ENCODE measurements around the gene LPAR3. TPM values are rescaled to one million over a fixed set of nuclear protein-coding genes. Genes with fewer than 3 reads are reported as not detected.
A peak's percentile ranks its signal among the peaks of the same experiment; 100 is the strongest.
"Not testable (repeated sequence)": the region's sequence is repeated elsewhere in the genome, so short reads cannot be mapped to it uniquely, and the experiment has no call there.

LPAR3 gene
- total and polyA plus RNA-seq, 3 experiments from 2014 or later: 0.85 to 1.5 (median 1.1) TPM

GRCh38 chr1:84916897-84917296, 23.9 kb upstream of the LPAR3 start:
- H3K27me3 Mint-ChIP-seq: peaks cover 3 to 12% of the 10 kb centered on the region in 2 donors
- POLR2A ChIA-PET: no interaction called here
- H3K36me3 ChIP-seq (ENCODE audit: insufficient read depth, low read length): no peaks in the 10 kb centered on the region

GRCh38 chr1:84913555-84913892, 20.5 kb upstream of the LPAR3 start:
- Histone ChIP-seq H3K4me3 (ENCODE audit: low read length) (no peak overlapping the region), H3K27ac (ENCODE audit: low read depth, low read length) (no peak overlapping the region), H3K9me3 (ENCODE audit: low read length) (no peaks in the 10 kb centered on the region), H3K36me3 (ENCODE audit: insufficient read depth, low read length) (no peaks in the 10 kb centered on the region), H3K4me1 (ENCODE audit: insufficient read depth, low read length) (no peaks in the 10 kb centered on the region), H3K27me3 (ENCODE audit: insufficient read depth, low read length, poor library complexity, severe bottlenecking) (no peaks in the 10 kb centered on the region)
- Mint-ChIP-seq H3K4me1 (no peaks in the 10 kb centered on the region), H3K9me3 (no peaks in the 10 kb centered on the region), H3K4me3 (no peak overlapping the region), H3K27ac (no peak overlapping the region), H3K36me3 (no peaks in the 10 kb centered on the region), H3K27me3 (peaks cover 3 to 15% of the 10 kb centered on the region in 2 donors)
- ChIA-PET CTCF (interaction anchor here (0.9 to 1.5 kb wide), 2 partner anchors 10 to 22 kb away, joined by 3 to 4 read pairs; no protein-coding TSS in a partner anchor), POLR2A (no interaction called here)
- DNase-seq: no peak

More at GRCh38 chr1:84916897-84917296, 23.9 kb upstream of the LPAR3 start:
- no peak overlapping the region for H3K4me3 ChIP-seq (ENCODE audit: low read length)
- Mint-ChIP-seq H3K9me3 (no peaks in the 10 kb centered on the region), H3K4me1 (no peaks in the 10 kb centered on the region), H3K27ac (peak overlapping the region in 1 of 8 donors; percentile 51), H3K4me3 (no peak overlapping the region), H3K36me3 (peaks cover 0 to 2% (median 0%) of the 10 kb centered on the region in 3 donors)
- DNase-seq: no peak
- H3K27me3 ChIP-seq (ENCODE audit: insufficient read depth, low read length, poor library complexity, severe bottlenecking): no peaks in the 10 kb centered on the region
- no peaks in the 10 kb centered on the region for H3K4me1 ChIP-seq (ENCODE audit: insufficient read depth, low read length)
- H3K9me3 ChIP-seq (ENCODE audit: low read length): no peaks in the 10 kb centered on the region
- H3K27ac ChIP-seq (ENCODE audit: low read depth, low read length): no peak overlapping the region
- CTCF ChIA-PET: no interaction called here

- ChIA-PET POLR2A (no interaction called here), CTCF (interaction anchor here (0.9 kb wide), 1 partner anchor 10 kb away, joined by 4 read pairs; no protein-coding TSS in a partner anchor)
- Mint-ChIP-seq H3K27me3 (peaks cover 2 to 11% of the 10 kb centered on the region in 2 donors), H3K9me3 (no peaks in the 10 kb centered on the region), H3K36me3 (no peaks in the 10 kb centered on the region), H3K4me3 (no peak overlapping the region), H3K27ac (no peak overlapping the region), H3K4me1 (no peaks in the 10 kb centered on the region)
- no peak for DNase-seq
- Histone ChIP-seq H3K9me3 (ENCODE audit: low read length) (no peaks in the 10 kb centered on the region), H3K36me3 (ENCODE audit: insufficient read depth, low read length) (no peaks in the 10 kb centered on the region), H3K27ac (ENCODE audit: low read depth, low read length) (no peak overlapping the region), H3K4me3 (ENCODE audit: low read length) (no peak overlapping the region), H3K4me1 (ENCODE audit: insufficient read depth, low read length) (no peaks in the 10 kb centered on the region), H3K27me3 (ENCODE audit: insufficient read depth, low read length, poor library complexity, severe bottlenecking) (no peaks in the 10 kb centered on the region)
Observed at GRCh38 chr1:84912726-84913554, 19.9 kb upstream of the LPAR3 start.

DNA sequence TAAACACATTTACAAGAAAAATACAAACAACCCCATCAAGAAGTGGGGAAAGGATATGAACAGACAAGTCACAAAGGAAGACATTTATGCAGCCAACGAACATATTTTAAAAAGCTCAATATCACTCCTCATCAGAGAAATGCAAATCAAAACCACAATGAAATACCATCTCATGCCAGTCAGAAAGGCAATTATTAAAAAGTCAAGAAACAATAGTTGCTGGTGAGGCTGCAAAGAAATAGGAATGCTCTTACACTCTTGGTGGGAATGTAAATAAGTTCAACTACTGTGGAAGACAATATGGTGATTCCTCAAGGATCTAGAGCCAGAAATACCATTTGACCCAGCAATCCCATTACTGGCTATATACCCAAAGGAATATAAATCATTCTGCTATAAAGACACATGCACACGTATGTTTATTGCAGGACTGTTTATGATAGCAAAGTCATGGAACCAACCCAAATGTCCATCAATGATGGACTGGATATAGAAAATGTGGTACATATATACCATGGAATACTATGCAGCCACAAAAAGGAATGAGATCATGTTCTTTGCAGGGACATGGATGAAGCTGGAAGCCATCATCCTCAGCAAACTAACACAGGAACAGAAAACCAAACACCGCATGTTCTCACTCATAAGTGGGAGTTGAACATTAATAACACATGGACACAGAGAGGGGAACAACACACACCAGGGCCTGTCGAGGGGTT, 15.9 kb upstream of the LPAR3 start:
- POLR2A ChIA-PET; H3K4me3 Mint-ChIP-seq; H3K9me3 ChIP-seq (ENCODE audit: low read length); H3K4me1 ChIP-seq (ENCODE audit: insufficient read depth, low read length); CTCF ChIA-PET; H3K36me3 Mint-ChIP-seq; H3K4me1 Mint-ChIP-seq; H3K27ac ChIP-seq (ENCODE audit: low read depth, low read length); DNase-seq; H3K27me3 ChIP-seq (ENCODE audit: insufficient read depth, low read length, poor library complexity, severe bottlenecking); H3K4me3 ChIP-seq (ENCODE audit: low read length); H3K9me3 Mint-ChIP-seq; H3K27ac Mint-ChIP-seq; H3K36me3 ChIP-seq (ENCODE audit: insufficient read depth, low read length): not testable (repeated sequence)
- H3K27me3 Mint-ChIP-seq: peaks cover 0 to 13% of the 10 kb centered on the region in 2 donors

DNA sequence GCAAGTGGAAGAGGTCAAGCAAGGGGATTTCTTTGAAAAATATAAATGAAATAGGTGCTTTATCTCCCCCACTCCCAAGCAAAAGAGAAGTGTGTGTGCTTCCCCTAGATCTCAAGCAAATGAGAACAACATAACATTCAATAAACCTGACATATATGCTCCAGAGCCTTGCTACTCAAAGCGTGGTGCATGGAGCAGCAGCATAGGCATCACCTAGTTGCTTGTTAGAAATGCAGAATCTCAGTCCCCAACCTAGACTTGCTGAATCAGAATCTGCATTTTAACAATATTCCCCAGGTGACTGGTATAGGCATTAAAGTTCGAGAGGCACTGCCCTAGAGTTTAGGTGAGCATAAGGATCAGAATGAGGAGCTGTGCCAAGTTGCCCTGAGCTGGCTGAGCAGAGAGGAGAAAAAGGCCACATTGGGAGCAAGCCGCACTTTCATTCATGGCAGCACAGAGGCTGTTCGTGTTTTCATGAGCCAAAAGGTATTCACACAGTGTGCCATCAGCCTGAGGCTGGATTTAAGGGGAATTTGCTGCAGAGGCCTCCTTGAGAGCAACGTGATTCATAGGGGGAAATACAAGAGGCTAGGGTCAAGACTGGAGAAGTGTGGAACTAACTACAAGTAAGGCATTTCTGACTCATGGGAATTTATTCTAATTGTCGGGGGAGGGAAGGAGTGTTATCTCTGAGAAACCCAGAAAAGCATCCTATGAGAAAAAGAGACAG, 14.3 kb upstream of the LPAR3 start:
- no peak overlapping the region for H3K4me3 ChIP-seq (ENCODE audit: low read length)
- DNase-seq: no peak
- H3K4me1 ChIP-seq (ENCODE audit: insufficient read depth, low read length): no peaks in the 10 kb centered on the region
- no peaks in the 10 kb centered on the region for H3K9me3 ChIP-seq (ENCODE audit: low read length)
- Mint-ChIP-seq H3K9me3 (peaks cover 0 to 2% (median under 1%) of the 10 kb centered on the region in 5 donors), H3K27me3 (peaks cover 0 to 18% of the 10 kb centered on the region in 2 donors), H3K27ac (no peak overlapping the region), H3K4me3 (no peak overlapping the region), H3K36me3 (peaks cover 0 to 8% (median 2%) of the 10 kb centered on the region in 3 donors), H3K4me1 (no peaks in the 10 kb centered on the region)
- ChIA-PET CTCF (no interaction called here), POLR2A (no interaction called here)
- H3K27ac ChIP-seq (ENCODE audit: low read depth, low read length): no peak overlapping the region
- H3K36me3 ChIP-seq (ENCODE audit: insufficient read depth, low read length): no peaks in the 10 kb centered on the region
- H3K27me3 ChIP-seq (ENCODE audit: insufficient read depth, low read length, poor library complexity, severe bottlenecking): no peaks in the 10 kb centered on the region

DNA sequence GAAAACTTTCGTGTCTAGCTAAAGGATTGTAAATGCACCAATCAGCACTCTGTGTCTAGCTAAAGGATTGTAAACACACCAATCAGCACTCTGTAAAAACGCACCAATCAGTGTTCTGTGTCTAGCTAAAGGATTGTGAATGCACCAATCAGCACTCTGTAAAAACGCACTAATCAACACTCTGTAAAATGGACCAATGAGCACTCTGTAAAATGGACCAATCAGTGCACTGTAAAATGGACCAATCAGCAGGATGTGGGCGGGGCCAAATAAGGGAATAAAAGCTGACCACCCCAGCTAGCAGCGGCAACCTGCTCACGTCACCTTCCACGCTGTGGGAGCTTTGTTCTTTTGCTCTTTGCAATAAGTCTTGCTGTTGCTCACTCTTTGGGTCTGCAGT, 9.7 kb upstream of the LPAR3 start:
- DNase-seq; H3K27me3 ChIP-seq (ENCODE audit: insufficient read depth, low read length, poor library complexity, severe bottlenecking); H3K27ac ChIP-seq (ENCODE audit: low read depth, low read length); H3K4me1 Mint-ChIP-seq; POLR2A ChIA-PET; H3K4me3 ChIP-seq (ENCODE audit: low read length); H3K4me1 ChIP-seq (ENCODE audit: insufficient read depth, low read length); H3K9me3 ChIP-seq (ENCODE audit: low read length); H3K9me3 Mint-ChIP-seq; H3K36me3 ChIP-seq (ENCODE audit: insufficient read depth, low read length); H3K4me3 Mint-ChIP-seq: not testable (repeated sequence)
- Mint-ChIP-seq H3K27me3 (peaks cover 4 to 23% of the 10 kb centered on the region in 2 donors), H3K36me3 (peaks cover 0 to 14% (median 2%) of the 10 kb centered on the region in 3 donors), H3K27ac (peak overlapping the region in 1 of 8 donors; percentile 23)
- CTCF ChIA-PET: interaction anchor here (1.1 kb wide), 1 partner anchor 11 kb away, joined by 4 read pairs; no protein-coding TSS in a partner anchor

DNA sequence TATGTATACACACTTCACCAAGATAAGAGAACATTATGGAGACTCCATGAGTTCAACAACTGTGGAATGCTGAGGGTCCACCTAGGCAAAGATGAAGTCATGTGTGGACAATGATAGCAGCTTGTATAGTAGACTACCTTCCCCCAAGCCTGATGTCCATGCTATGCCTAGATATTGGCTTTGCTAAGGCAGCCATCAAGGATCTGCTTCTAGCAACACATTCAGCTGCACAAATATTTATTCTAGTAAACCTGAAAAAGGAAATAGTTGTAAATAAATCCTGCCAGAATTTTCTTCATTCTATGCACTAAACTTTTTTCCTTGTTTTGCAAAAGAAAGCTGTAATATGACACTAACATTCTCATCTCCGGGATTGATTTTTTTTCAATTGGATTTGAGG, 7.0 kb upstream of the LPAR3 start:
- H3K27me3 ChIP-seq (ENCODE audit: insufficient read depth, low read length, poor library complexity, severe bottlenecking): no peaks in the 10 kb centered on the region
- H3K27ac ChIP-seq (ENCODE audit: low read depth, low read length): no peak overlapping the region
- Mint-ChIP-seq H3K4me3 (no peak overlapping the region), H3K4me1 (no peaks in the 10 kb centered on the region), H3K27ac (no peak overlapping the region), H3K36me3 (peaks cover 0 to 11% (median 2%) of the 10 kb centered on the region in 3 donors), H3K27me3 (peaks cover 12 to 38% of the 10 kb centered on the region in 2 donors), H3K9me3 (peaks cover 0 to 5% (median 3%) of the 10 kb centered on the region in 5 donors)
- H3K4me3 ChIP-seq (ENCODE audit: low read length): no peak overlapping the region
- H3K4me1 ChIP-seq (ENCODE audit: insufficient read depth, low read length): no peaks in the 10 kb centered on the region
- no peak for DNase-seq
- no peaks in the 10 kb centered on the region for H3K9me3 ChIP-seq (ENCODE audit: low read length)
- POLR2A ChIA-PET: no interaction called here
- CTCF ChIA-PET: no interaction called here
- no peaks in the 10 kb centered on the region for H3K36me3 ChIP-seq (ENCODE audit: insufficient read depth, low read length)

GRCh38 chr1:84896279-84896678, 3.3 kb upstream of the LPAR3 start:
- CTCF ChIA-PET: no interaction called here

More at GRCh38 chr1:84896279-84896678, 3.3 kb upstream of the LPAR3 start:
- no peak overlapping the region for H3K27ac ChIP-seq (ENCODE audit: low read depth, low read length)
- no peak for DNase-seq
- H3K27me3 ChIP-seq (ENCODE audit: insufficient read depth, low read length, poor library complexity, severe bottlenecking): peaks cover 12% of the 10 kb centered on the region
- H3K4me3 ChIP-seq (ENCODE audit: low read length): no peak overlapping the region
- Mint-ChIP-seq H3K9me3 (no peaks in the 10 kb centered on the region), H3K27ac (no peak overlapping the region), H3K4me1 (peaks cover 10 to 19% (median 17%) of the 10 kb centered on the region in 3 donors), H3K4me3 (no peak overlapping the region), H3K36me3 (peaks cover 0 to 2% (median 1%) of the 10 kb centered on the region in 3 donors), H3K27me3 (peaks cover 26 to 50% of the 10 kb centered on the region in 2 donors)
- H3K36me3 ChIP-seq (ENCODE audit: insufficient read depth, low read length): no peaks in the 10 kb centered on the region
- no peaks in the 10 kb centered on the region for H3K9me3 ChIP-seq (ENCODE audit: low read length)
- POLR2A ChIA-PET: no interaction called here
- peaks cover 4% of the 10 kb centered on the region for H3K4me1 ChIP-seq (ENCODE audit: insufficient read depth, low read length)
